ENCODE results near the gene EAF1.

DNA sequence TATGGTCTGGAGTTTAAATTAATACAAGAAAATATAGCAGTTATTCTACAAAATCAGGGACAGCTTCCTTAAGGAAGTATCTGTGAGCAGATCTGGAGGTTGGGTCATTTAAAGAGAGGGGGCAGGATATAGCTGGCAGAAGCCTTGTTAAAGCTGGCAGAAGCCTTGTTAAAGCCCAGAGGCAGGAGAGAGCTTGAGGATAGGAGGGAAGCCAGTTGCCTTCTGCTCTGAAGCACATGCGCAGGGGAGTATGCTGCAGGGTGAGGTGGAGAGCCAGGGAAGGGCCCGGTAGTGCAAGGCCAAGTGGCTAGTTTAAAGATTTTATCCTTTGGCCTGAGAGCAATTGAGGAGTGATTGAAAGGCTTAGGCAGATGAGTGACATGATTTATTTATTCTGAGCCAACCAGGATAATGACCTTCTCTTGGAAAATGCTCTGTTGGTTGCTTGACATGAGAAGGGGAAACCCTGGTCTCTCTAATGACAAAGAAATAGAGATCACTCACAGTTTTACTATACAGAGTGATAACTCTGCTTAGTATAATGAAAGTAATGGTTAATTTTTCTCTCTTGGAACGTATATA, 3.9 kb downstream of the EAF1 start:
- TF ChIP-seq, protein P1, sequence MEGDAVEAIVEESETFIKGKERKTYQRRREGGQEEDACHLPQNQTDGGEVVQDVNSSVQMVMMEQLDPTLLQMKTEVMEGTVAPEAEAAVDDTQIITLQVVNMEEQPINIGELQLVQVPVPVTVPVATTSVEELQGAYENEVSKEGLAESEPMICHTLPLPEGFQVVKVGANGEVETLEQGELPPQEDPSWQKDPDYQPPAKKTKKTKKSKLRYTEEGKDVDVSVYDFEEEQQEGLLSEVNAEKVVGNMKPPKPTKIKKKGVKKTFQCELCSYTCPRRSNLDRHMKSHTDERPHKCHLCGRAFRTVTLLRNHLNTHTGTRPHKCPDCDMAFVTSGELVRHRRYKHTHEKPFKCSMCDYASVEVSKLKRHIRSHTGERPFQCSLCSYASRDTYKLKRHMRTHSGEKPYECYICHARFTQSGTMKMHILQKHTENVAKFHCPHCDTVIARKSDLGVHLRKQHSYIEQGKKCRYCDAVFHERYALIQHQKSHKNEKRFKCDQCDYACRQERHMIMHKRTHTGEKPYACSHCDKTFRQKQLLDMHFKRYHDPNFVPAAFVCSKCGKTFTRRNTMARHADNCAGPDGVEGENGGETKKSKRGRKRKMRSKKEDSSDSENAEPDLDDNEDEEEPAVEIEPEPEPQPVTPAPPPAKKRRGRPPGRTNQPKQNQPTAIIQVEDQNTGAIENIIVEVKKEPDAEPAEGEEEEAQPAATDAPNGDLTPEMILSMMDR (conservative IDR thresholded peaks at IDR 0.05; ENCODE audit: low read length), result no peak
- TF ChIP-seq EZH2phosphoT487 (IDR thresholded peaks at IDR 0.05; ENCODE audit: borderline replicate concordance, low read depth, low read length), result no peak

Data from OCI-LY7 (cell line).